CD14-positive monocyte (primary cell): Measurements from ENCODE around the gene NTM. TPM values are rescaled to one million over a fixed set of nuclear protein-coding genes. Genes with fewer than 3 reads are reported as not detected.

Experiments
- DNase-seq, 3 donors: peaks; one replicate each; pipeline ENCODE4 v3.0.0-alpha.2; 2011 to 2022
- H2AFZ ChIP-seq: 2 replicates; pipeline ENCODE4 v1.6.0; 2012; ENCODE audit warnings: mild to moderate bottlenecking, low read depth, low read length, inconsistent platforms; ENCODE audit not compliant: insufficient read depth, poor library complexity, severe bottlenecking
- H3K27ac ChIP-seq, 2 donors: 1 replicate in 1 of 2; 2 replicates in 1 of 2; pipeline ENCODE4 v1.5.1; 2012 to 2013; ENCODE audit warnings: low read length in 2 of 2, control low read depth in 1 of 2, inconsistent platforms in 1 of 2, low read depth in 1 of 2, mild to moderate bottlenecking in 1 of 2
- H3K27me3 ChIP-seq, 2 donors: one replicate each; pipeline versions ENCODE4 v1.6.0 to v1.6.1; 2011 to 2013; ENCODE audit warnings: low read length in 2 of 2; ENCODE audit not compliant: control insufficient read depth in 2 of 2, insufficient read depth in 2 of 2
- H3K36me3 ChIP-seq, 2 donors: replicated peaks in 1 of 2; 1 replicate in 1 of 2; 2 replicates in 1 of 2; pipeline versions ENCODE4 v1.5.1 to v1.6.1; 2012 to 2013; ENCODE audit warnings: low read length in 2 of 2, control low read depth in 1 of 2, inconsistent platforms in 1 of 2, mild to moderate bottlenecking in 1 of 2; ENCODE audit not compliant: insufficient read depth in 2 of 2, control insufficient read depth in 1 of 2
- H3K4me1 ChIP-seq, 2 donors: 1 replicate in 1 of 2; 2 replicates in 1 of 2; pipeline versions ENCODE4 v1.5.1 to v1.6.1; 2012 to 2013; ENCODE audit warnings: low read length in 2 of 2, control low read depth in 1 of 2, inconsistent platforms in 1 of 2, mild to moderate bottlenecking in 1 of 2, moderate library complexity in 1 of 2; ENCODE audit not compliant: insufficient read depth in 2 of 2, control insufficient read depth in 1 of 2
- H3K4me2 ChIP-seq: replicated peaks from 2 replicates; pipeline ENCODE3; 2012; ENCODE audit warnings: low read length, moderate library complexity, mild to moderate bottlenecking; ENCODE audit not compliant: poor library complexity, severe bottlenecking; ENCODE audit errors: extremely low read depth
- H3K4me3 ChIP-seq, 3 experiments: fragments of 200-600 bp in 1 of 3; sonication (generic) in 1 of 3; replicated peaks in 1 of 3; 1 replicate in 2 of 3; 2 replicates in 1 of 3; pipeline ENCODE4 v1.5.1; 2011 to 2013; ENCODE audit warnings: low read length in 3 of 3, mild to moderate bottlenecking in 3 of 3, control low read depth in 2 of 3, low read depth in 2 of 3, inconsistent platforms in 1 of 3, moderate library complexity in 1 of 3
- H3K79me2 ChIP-seq: 2 replicates; pipeline ENCODE4 v1.6.0; 2012; ENCODE audit warnings: mild to moderate bottlenecking, control low read depth, inconsistent platforms, low read length, moderate library complexity; ENCODE audit not compliant: insufficient read depth
- H3K9ac ChIP-seq: 2 replicates; pipeline ENCODE4 v1.6.0; 2017; ENCODE audit warnings: low read length, mild to moderate bottlenecking; ENCODE audit not compliant: insufficient read depth, poor library complexity, severe bottlenecking
- H3K9me3 ChIP-seq, 2 donors: replicated peaks in 1 of 2; 1 replicate in 1 of 2; 2 replicates in 1 of 2; pipeline versions ENCODE4 v1.5.1 to v1.6.1; 2012 to 2013; ENCODE audit warnings: low read length in 2 of 2, control low read depth in 1 of 2; ENCODE audit not compliant: control insufficient read depth in 1 of 2, insufficient read depth in 1 of 2
- H4K20me1 ChIP-seq: 2 replicates; pipeline ENCODE4 v1.6.0; 2012; ENCODE audit warnings: mild to moderate bottlenecking, low read length, control low read depth, moderate library complexity; ENCODE audit not compliant: insufficient read depth
- H3K27ac Mint-ChIP-seq, 7 donors: one replicate each; pipeline ENCODE4 v1.8.0; 2020; ENCODE audit warnings: mild to moderate bottlenecking in 7 of 7, mixed read lengths in 7 of 7, moderate library complexity in 6 of 7, inconsistent platforms in 2 of 7
- H3K27me3 Mint-ChIP-seq, 3 donors: one replicate each; pipeline ENCODE4 v1.8.0; 2021 to 2022; ENCODE audit warnings: low read depth in 3 of 3, mild to moderate bottlenecking in 3 of 3, mixed read lengths in 3 of 3, moderate library complexity in 3 of 3, inconsistent platforms in 1 of 3
- H3K36me3 Mint-ChIP-seq, 2 donors: one replicate each; pipeline ENCODE4 v1.8.0; 2020; ENCODE audit warnings: mixed read lengths in 2 of 2, inconsistent platforms in 1 of 2, mild to moderate bottlenecking in 1 of 2
- H3K4me1 Mint-ChIP-seq: one replicate; pipeline ENCODE4 v1.8.0; 2020; ENCODE audit warnings: mild to moderate bottlenecking, mixed read lengths
- H3K4me3 Mint-ChIP-seq, 2 donors: one replicate each; pipeline ENCODE4 v1.8.0; 2020; ENCODE audit warnings: mild to moderate bottlenecking in 2 of 2, mixed read lengths in 2 of 2, moderate library complexity in 1 of 2
- H3K9me3 Mint-ChIP-seq, 7 donors: one replicate each; pipeline ENCODE4 v1.8.0; 2020 to 2022; ENCODE audit warnings: mixed read lengths in 7 of 7, mild to moderate bottlenecking in 6 of 7, moderate library complexity in 6 of 7, inconsistent platforms in 2 of 7
- CTCF ChIP-seq: fragments of 200-600 bp; IDR thresholded peaks from one replicate; pipeline ENCODE4 v1.8.0; 2022; ENCODE audit warnings: antibody characterized with exemption, mild to moderate bottlenecking
- WGBS: methylation state at CpG from one replicate; pipeline ENCODE4 v1.1.5; 2013; ENCODE audit warnings: missing lambda C conversion rate; ENCODE audit not compliant: insufficient coverage; 5-methylcytosine and 5-hydroxymethylcytosine counted together
- intact Hi-C, 2 donors: fragments of 100-400 bp; cut with micrococcal nuclease; formaldehyde crosslinking; loops; one replicate each; pipeline versions ENCODE4 v1.15.0 to v1.15.1; 2023
- polyA plus RNA-seq, 3 donors: library from polyadenylated mRNA; depleted of rRNA in 1 of 3; unstranded in 2 of 3; stranded (reverse) in 1 of 3; fragments of 300-500 nt in 2 of 3; fragments of >200 nt in 1 of 3; fragmentation: Illumina TruSeq in 2 of 3; gene quantifications; 1 replicate in 2 of 3; 2 replicates in 1 of 3; pipeline ENCODE4 v1.2.3, GENCODE V29; 2012 to 2021

Gene NTM
- polyA plus RNA-seq, 3 donors: not detected

GRCh38 chr11:131667566-131667965 lies 297.2 kb downstream of the NTM start:
- no peak overlapping the region for H2AFZ ChIP-seq
- H3K4me1 ChIP-seq: peaks cover 7 to 11% of the 10 kb centered on the region in 2 donors
- no peaks in the 10 kb centered on the region for H3K9me3 ChIP-seq
- H3K79me2 ChIP-seq: no peaks in the 10 kb centered on the region
- WGBS: 70% methylated on average over 4 of the region's 4 CpGs
- no peak overlapping the region for H3K4me3 Mint-ChIP-seq
- peaks cover 0 to 1% (median 0%) of the 10 kb centered on the region in 7 donors for H3K9me3 Mint-ChIP-seq
- TF ChIP-seq CTCF: no peak
- H3K4me2 ChIP-seq: no peak overlapping the region
- H4K20me1 ChIP-seq: no peaks in the 10 kb centered on the region
- H3K27ac ChIP-seq: no peak overlapping the region
- H3K36me3 Mint-ChIP-seq: no peaks in the 10 kb centered on the region
- peak overlapping the region in 1 of 7 donors; percentile 19 for H3K27ac Mint-ChIP-seq
- H3K9ac ChIP-seq: no peak overlapping the region
- no peaks in the 10 kb centered on the region for H3K36me3 ChIP-seq
- H3K27me3 ChIP-seq: no peaks in the 10 kb centered on the region
- peaks cover 13% of the 10 kb centered on the region for H3K4me1 Mint-ChIP-seq
- peaks cover 2 to 10% (median 9%) of the 10 kb centered on the region in 3 donors for H3K27me3 Mint-ChIP-seq
- H3K4me3 ChIP-seq: no peak overlapping the region
- DNase-seq: no peak
- intact Hi-C loops: no loop called here

- TF ChIP-seq CTCF: peak; percentile 86
- Mint-ChIP-seq H3K4me3 (peak overlapping the region; percentile 4 to 60), H3K4me1 (peaks cover 13% of the 10 kb centered on the region), H3K36me3 (no peaks in the 10 kb centered on the region), H3K27ac (peak overlapping the region in 6 of 7 donors; percentile 14 to 86 (median 64)), H3K9me3 (peaks cover 0 to 1% (median 0%) of the 10 kb centered on the region in 7 donors), H3K27me3 (peaks cover 2 to 9% (median 8%) of the 10 kb centered on the region in 3 donors)
- H3K27me3 ChIP-seq: no peaks in the 10 kb centered on the region
- H3K4me2 ChIP-seq: no peak overlapping the region
- H3K79me2 ChIP-seq: no peaks in the 10 kb centered on the region
- no peaks in the 10 kb centered on the region for H3K36me3 ChIP-seq
- H3K27ac ChIP-seq: no peak overlapping the region
- WGBS: 23% methylated on average over 5 of the region's 11 CpGs
- DNase-seq: peak; percentile 10 to 59 (median 57)
- H3K9ac ChIP-seq: no peak overlapping the region
- no peak overlapping the region for H3K4me3 ChIP-seq
- H4K20me1 ChIP-seq: no peaks in the 10 kb centered on the region
- no peak overlapping the region for H2AFZ ChIP-seq
- H3K9me3 ChIP-seq: no peaks in the 10 kb centered on the region
- peaks cover 7 to 11% of the 10 kb centered on the region in 2 donors for H3K4me1 ChIP-seq
- intact Hi-C loops: no loop called here
Observed at GRCh38 chr11:131668500-131669400, 298.3 kb downstream of the NTM start.
